ENCODE results near the gene ZNF444. TPM values are rescaled to one million over a fixed set of nuclear protein-coding genes. Genes with fewer than 3 reads are reported as not detected.

ZNF444 gene
- total and polyA plus RNA-seq, 2 donors (not counting 1 experiment from before 2014, with no cell fraction given), result 6.4 to 17.5 TPM

DNA sequence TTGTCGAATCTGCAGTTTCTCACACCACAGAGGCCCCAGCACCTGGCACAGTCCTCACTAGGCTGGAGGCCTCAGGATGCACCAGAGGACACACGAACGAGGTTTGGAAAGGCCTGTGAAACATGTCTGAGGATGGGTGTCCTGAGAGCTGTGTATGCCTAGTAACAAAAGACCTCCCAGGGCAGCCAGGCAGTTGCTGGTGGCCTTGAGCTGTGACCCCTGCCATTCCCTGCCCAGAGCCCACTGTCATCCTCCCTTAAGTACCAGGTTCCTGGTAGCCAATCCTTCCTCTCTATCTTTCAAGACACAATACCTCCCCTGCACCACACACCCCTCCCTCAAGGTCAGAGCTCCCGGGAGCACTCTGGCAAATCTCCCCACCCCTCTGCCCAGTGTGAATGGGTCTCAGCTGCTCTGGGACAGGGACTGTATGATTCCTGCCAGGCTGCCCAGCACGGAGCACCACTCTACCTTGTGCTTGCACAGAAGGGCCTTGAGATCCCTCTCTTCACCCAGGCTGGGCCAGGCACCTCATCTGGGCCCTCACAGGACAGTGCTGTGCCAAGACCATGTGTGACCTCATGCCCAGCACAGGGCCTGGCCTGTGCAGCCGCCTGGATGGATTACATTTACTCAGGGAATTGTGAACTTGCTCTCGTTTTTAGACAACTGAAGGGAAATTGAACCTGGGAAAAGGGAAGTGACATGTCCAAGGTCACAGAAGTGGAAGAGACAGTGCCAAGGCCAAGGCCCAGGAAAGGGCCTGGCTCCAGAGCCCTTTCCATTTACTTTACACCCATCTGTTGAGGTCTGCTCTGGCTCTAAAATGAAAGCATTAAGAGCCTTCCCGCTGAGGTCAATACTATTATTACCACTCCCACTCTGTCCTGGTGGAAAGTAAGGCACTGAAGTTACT is 22.2 kb upstream of the ZNF444 start:
- H3K4me1 ChIP-seq (ENCODE audit: control insufficient read depth, extremely low read depth, insufficient read depth, low read length), result peaks cover 15% of the 10 kb centered on the region
- peak overlapping the region; percentile 96 for H3K4me2 ChIP-seq (ENCODE audit: extremely low read depth, insufficient read depth, low read length)
- peaks cover 61% of the 10 kb centered on the region for H3K79me2 ChIP-seq (ENCODE audit: control insufficient read depth, insufficient read depth, low read length)
- no peak for DNase-seq (ENCODE audit: low read depth in 2 of 2)
- H3K27ac ChIP-seq (ENCODE audit: insufficient read depth, low read length), result peak overlapping the region; percentile 95
- no peaks in the 10 kb centered on the region for H3K9me3 ChIP-seq (ENCODE audit: control insufficient read depth, insufficient read depth, low read depth, low read length)
- H2AFZ ChIP-seq (ENCODE audit: low read length), result no peak overlapping the region
- peak overlapping the region; percentile 75 to 82 (median 81) for H3K4me3 ChIP-seq (replicated peaks in 1 of 4; ENCODE audit: control extremely low read depth in 1 of 4, insufficient read depth in 1 of 4, low read depth in 3 of 4, low read length in 4 of 4)
- TF ChIP-seq, protein P1, sequence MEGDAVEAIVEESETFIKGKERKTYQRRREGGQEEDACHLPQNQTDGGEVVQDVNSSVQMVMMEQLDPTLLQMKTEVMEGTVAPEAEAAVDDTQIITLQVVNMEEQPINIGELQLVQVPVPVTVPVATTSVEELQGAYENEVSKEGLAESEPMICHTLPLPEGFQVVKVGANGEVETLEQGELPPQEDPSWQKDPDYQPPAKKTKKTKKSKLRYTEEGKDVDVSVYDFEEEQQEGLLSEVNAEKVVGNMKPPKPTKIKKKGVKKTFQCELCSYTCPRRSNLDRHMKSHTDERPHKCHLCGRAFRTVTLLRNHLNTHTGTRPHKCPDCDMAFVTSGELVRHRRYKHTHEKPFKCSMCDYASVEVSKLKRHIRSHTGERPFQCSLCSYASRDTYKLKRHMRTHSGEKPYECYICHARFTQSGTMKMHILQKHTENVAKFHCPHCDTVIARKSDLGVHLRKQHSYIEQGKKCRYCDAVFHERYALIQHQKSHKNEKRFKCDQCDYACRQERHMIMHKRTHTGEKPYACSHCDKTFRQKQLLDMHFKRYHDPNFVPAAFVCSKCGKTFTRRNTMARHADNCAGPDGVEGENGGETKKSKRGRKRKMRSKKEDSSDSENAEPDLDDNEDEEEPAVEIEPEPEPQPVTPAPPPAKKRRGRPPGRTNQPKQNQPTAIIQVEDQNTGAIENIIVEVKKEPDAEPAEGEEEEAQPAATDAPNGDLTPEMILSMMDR (conservative IDR thresholded peaks at IDR 0.05 in 1 of 2, IDR thresholded peaks at IDR 0.05 in 1 of 2; ENCODE audit: low read depth in 1 of 2, low read length in 2 of 2), result no peak
- TF ChIP-seq EZH2 (IDR thresholded peaks at IDR 0.05; ENCODE audit: low read length, missing control alignments), result no peak
- H4K20me1 ChIP-seq (ENCODE audit: control insufficient read depth, extremely low read depth, insufficient read depth, low read length), result no peaks in the 10 kb centered on the region
- H3K27me3 ChIP-seq (ENCODE audit: control insufficient read depth, insufficient read depth, low read length), result no peaks in the 10 kb centered on the region
- peaks cover 2% of the 10 kb centered on the region for H3K36me3 ChIP-seq (ENCODE audit: control insufficient read depth, insufficient read depth, low read length)
- no peak overlapping the region for H3K9ac ChIP-seq (ENCODE audit: insufficient read depth, low read length)

DNA sequence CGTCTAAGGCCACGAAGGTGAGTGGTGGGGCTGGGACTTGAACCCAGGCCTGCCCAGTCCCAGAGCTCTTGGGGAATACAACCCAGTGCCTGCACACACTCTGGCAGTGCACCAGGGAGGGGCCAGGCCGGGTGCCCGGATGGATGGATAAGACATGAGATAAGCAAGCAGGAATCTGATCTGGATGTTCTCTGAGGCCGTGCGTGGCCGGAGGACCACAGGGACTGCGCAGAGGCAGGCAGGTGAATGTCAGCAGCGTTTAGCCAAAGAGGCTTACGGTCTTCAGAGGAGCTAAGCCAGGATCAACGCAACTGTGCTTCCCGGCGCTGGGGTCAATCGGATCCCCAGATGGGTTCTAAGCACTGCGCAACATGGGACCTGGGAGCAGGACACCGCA is 21.5 kb upstream of the ZNF444 start:
- peak in 1 of 2 donors; percentile 42 for DNase-seq (ENCODE audit: low read depth in 2 of 2)
- H3K4me1 ChIP-seq (ENCODE audit: control insufficient read depth, extremely low read depth, insufficient read depth, low read length), result peaks cover 15% of the 10 kb centered on the region
- H3K9me3 ChIP-seq (ENCODE audit: control insufficient read depth, insufficient read depth, low read depth, low read length), result no peaks in the 10 kb centered on the region
- peak overlapping the region; percentile 90 for H3K9ac ChIP-seq (ENCODE audit: insufficient read depth, low read length)
- H4K20me1 ChIP-seq (ENCODE audit: control insufficient read depth, extremely low read depth, insufficient read depth, low read length), result no peaks in the 10 kb centered on the region
- H3K79me2 ChIP-seq (ENCODE audit: control insufficient read depth, insufficient read depth, low read length), result peaks cover 57% of the 10 kb centered on the region
- H2AFZ ChIP-seq (ENCODE audit: low read length), result no peak overlapping the region
- peak overlapping the region; percentile 75 to 82 (median 81) for H3K4me3 ChIP-seq (replicated peaks in 1 of 4; ENCODE audit: control extremely low read depth in 1 of 4, insufficient read depth in 1 of 4, low read depth in 3 of 4, low read length in 4 of 4)
- peak overlapping the region; percentile 96 for H3K4me2 ChIP-seq (ENCODE audit: extremely low read depth, insufficient read depth, low read length)
- peak overlapping the region; percentile 95 for H3K27ac ChIP-seq (ENCODE audit: insufficient read depth, low read length)
- H3K36me3 ChIP-seq (ENCODE audit: control insufficient read depth, insufficient read depth, low read length), result peaks cover 2% of the 10 kb centered on the region
- H3K27me3 ChIP-seq (ENCODE audit: control insufficient read depth, insufficient read depth, low read length), result no peaks in the 10 kb centered on the region
- no peak for TF ChIP-seq EZH2 (IDR thresholded peaks at IDR 0.05; ENCODE audit: low read length, missing control alignments)

DNA sequence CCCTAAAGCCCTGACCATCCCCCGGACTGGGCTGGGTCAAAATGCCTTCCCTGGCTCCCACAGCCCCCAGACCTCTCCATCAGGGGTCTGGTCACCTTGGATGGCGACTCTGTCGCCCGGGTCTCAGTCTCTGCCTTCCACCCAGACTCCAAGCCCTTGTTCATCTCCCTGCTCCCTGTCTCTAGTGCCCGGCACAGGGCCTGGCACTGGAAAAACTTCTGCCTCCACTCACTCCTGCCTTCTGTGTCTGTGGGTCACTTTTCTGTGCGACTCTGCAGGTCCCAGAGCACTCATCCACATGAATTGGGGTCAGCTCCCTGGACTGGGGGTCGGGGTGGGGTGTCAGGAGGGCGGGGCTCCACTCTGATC is 21.1 kb upstream of the ZNF444 start:
- Histone ChIP-seq H3K9me3 (ENCODE audit: control insufficient read depth, insufficient read depth, low read depth, low read length) (no peaks in the 10 kb centered on the region), H4K20me1 (ENCODE audit: control insufficient read depth, extremely low read depth, insufficient read depth, low read length) (no peaks in the 10 kb centered on the region), H3K36me3 (ENCODE audit: control insufficient read depth, insufficient read depth, low read length) (peaks cover 2% of the 10 kb centered on the region), H3K27me3 (ENCODE audit: control insufficient read depth, insufficient read depth, low read length) (no peaks in the 10 kb centered on the region), H3K9ac (ENCODE audit: insufficient read depth, low read length) (peak overlapping the region; percentile 90), H3K4me3 (replicated peaks in 1 of 4; ENCODE audit: control extremely low read depth in 1 of 4, insufficient read depth in 1 of 4, low read depth in 3 of 4, low read length in 4 of 4) (peak overlapping the region; percentile 75 to 82 (median 81)), H3K4me2 (ENCODE audit: extremely low read depth, insufficient read depth, low read length) (peak overlapping the region; percentile 96), H3K79me2 (ENCODE audit: control insufficient read depth, insufficient read depth, low read length) (peaks cover 53% of the 10 kb centered on the region), H3K27ac (ENCODE audit: insufficient read depth, low read length) (peak overlapping the region; percentile 95), H3K4me1 (ENCODE audit: control insufficient read depth, extremely low read depth, insufficient read depth, low read length) (peaks cover 15% of the 10 kb centered on the region), H2AFZ (ENCODE audit: low read length) (no peak overlapping the region)
- TF ChIP-seq, protein P1 (conservative IDR thresholded peaks at IDR 0.05 in 1 of 2, IDR thresholded peaks at IDR 0.05 in 1 of 2; ENCODE audit: low read depth in 1 of 2, low read length in 2 of 2), result no peak
- no peak for TF ChIP-seq EZH2 (IDR thresholded peaks at IDR 0.05; ENCODE audit: low read length, missing control alignments)
- no peak for DNase-seq (ENCODE audit: low read depth in 2 of 2)
